Fibroblast of mammary gland (primary cell): Measurements from ENCODE around the gene ZBTB18.

Experiments used
- DNase-seq: peaks from one replicate; pipeline ENCODE4 v3.0.0-alpha.2; 2010; ENCODE audit warnings: low read depth
- H3K4me3 ChIP-seq: 2 replicates; pipeline ENCODE4 v1.5.1; 2011; ENCODE audit warnings: low read depth, mild to moderate bottlenecking, low read length, moderate library complexity; ENCODE audit not compliant: control insufficient read depth
- TF ChIP-seq, protein P1 (sequence below): conservative IDR thresholded peaks from 2 replicates; pipeline ENCODE4 v1.5.1; 2011; ENCODE audit warnings: low read depth, low read length, inconsistent platforms; ENCODE audit not compliant: control insufficient read depth, insufficient read depth

ZBTB18 gene

DNA sequence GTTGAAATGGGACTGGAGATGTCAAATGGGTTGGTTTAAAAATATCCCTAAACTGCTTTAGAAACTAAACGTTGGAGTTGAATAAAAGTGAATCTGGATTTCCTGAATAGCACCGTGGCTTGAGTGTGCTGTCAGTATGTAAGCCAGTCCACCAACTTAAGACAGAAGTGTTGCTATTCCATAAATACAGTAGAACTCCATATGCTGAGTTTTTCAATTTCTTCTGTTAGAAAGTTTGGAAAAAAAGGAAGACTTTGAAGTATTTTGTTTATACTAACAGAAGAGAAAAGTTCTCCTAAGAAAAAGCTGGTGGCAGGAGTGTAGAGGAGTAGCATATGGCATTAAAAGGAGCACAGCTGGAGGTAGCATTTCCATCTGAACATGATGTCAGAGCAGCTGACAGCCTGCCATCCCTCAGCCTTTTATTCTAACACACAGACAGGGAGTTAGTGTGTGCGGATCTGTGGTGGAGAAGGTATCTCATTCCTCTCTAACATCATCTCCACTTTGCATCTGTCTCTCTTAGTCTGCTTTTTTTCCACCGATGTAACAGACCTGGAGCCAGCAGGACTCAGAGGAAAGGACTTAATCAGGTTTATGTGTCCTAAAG is at the start of gene ZBTB18:
Gene ZBTB18 (plus strand): TSS at position 449 of the 610 bp plus-strand sequence. CDS start 149 bp downstream, at position 598.
- peak; percentile 54 for DNase-seq
- TF ChIP-seq, protein P1, sequence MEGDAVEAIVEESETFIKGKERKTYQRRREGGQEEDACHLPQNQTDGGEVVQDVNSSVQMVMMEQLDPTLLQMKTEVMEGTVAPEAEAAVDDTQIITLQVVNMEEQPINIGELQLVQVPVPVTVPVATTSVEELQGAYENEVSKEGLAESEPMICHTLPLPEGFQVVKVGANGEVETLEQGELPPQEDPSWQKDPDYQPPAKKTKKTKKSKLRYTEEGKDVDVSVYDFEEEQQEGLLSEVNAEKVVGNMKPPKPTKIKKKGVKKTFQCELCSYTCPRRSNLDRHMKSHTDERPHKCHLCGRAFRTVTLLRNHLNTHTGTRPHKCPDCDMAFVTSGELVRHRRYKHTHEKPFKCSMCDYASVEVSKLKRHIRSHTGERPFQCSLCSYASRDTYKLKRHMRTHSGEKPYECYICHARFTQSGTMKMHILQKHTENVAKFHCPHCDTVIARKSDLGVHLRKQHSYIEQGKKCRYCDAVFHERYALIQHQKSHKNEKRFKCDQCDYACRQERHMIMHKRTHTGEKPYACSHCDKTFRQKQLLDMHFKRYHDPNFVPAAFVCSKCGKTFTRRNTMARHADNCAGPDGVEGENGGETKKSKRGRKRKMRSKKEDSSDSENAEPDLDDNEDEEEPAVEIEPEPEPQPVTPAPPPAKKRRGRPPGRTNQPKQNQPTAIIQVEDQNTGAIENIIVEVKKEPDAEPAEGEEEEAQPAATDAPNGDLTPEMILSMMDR: no peak
- peak within 1 kb of the TSS; percentile 68 for H3K4me3 ChIP-seq

DNA sequence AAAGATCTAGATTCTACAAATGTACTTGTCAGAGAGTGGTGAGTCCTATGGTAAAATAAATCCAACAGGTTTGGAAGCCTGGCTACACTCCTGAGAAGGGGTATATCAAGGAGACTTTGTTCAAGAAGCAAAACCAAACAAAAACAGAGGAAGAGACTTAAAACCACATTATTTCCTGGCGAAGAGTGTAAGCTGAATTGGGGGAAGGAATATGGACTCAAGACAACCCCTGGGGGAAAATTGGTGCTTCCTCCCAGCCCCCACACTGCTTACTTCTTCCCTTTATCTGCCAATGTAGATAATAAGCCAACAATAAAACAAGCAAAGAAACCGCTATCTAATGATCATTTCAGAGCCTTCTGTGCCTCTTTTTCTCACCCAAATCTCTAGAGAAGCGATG is 48.4 kb upstream of the ZBTB18 start:
- TF ChIP-seq, protein P1: no peak
- H3K4me3 ChIP-seq: no peak overlapping the region
- no peak for DNase-seq

DNA sequence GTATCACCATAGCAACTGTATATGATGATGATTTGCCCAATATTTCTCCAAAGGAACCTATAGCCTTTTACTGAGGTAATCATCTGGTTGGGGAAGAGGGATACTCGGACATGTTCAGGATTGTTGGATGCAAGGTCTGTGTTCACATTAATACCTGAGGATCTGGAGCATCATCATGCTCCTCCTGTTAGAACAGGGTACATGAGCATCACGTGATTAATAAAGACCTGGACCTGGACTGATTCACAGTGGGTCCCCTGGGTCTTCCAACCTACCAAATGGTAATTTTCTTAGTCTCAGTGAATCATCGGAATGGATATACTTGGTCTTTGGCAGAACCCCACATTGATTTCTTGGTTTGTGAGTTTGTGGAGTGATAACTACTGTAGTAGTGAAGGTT is 45.6 kb upstream of the ZBTB18 start:
- DNase-seq: no peak
- H3K4me3 ChIP-seq: no peak overlapping the region
- TF ChIP-seq, protein P1: no peak

DNA sequence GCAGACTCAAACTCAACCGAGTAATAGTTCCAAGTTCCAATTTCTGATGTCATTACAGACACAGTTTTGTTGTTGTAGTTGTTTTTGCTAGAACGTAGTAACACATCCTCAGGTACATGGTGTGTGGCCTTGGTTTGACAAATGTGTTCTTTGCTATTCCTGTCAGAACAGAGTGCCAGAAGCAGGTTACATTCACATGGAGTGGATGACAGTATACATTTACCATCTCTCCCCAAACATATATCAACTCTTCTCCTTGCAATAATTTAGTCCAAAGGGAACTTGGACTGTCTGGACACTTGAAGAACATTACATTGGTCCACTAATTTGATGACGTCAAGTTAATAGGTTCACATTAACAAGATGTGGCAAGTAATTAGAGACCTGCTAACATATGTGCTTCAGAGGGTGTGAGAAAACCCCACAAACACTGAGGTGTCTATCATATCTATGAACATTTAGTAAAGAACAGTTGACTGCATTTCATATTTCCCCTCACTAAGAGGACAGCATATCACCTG is 44.6 kb upstream of the ZBTB18 start:
- no peak overlapping the region for H3K4me3 ChIP-seq
- TF ChIP-seq, protein P1: no peak
- no peak for DNase-seq

GRCh38 chr1:244006961-244007360 is 44.1 kb upstream of the ZBTB18 start:
- DNase-seq: no peak
- TF ChIP-seq, protein P1: no peak
- H3K4me3 ChIP-seq: no peak overlapping the region

DNA sequence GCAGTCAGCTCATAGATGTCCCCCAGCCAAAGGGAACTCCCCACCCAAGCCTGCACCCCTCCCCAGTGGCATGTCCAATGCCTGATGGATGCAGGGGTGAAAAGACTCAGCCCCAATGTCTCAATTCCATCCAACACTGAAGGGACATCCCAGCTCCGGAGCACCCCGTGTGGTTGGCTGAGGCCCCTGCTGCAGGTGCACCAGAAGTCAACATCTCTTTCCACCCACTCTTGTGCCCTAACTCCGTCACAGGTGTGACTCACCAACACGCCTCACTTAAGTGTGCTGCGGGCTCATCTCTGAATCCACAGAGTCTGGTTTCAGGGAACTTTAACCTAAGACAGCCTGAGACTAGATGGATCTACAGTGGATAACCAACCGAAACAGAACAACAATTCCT is 40.9 kb upstream of the ZBTB18 start:
- peak; percentile 34 for DNase-seq
- TF ChIP-seq, protein P1: no peak

More for the DNA sequence above, 40.9 kb upstream of the ZBTB18 start:
- H3K4me3 ChIP-seq: no peak overlapping the region
